Activated CD8-positive, alpha-beta memory T cell treated with anti-CD3 and anti-CD28 coated beads, Interleukin-2, amount 10 ng/mL, durations not matched to agents 7 days and 5 days (primary cell): ENCODE results near the gene FBXW7. TPM values are rescaled to one million over a fixed set of nuclear protein-coding genes. Genes with fewer than 3 reads are reported as not detected.
A peak's percentile ranks its signal among the peaks of the same experiment; 100 is the strongest.

Experiments used
- ATAC-seq: fragments of 150-1000 bp; cut with Tn5 transposase; one replicate; pipeline ENCODE4 v1.10.0; 2021; ENCODE audit warnings: moderate library complexity
- CTCF ChIA-PET: fragments of 350-600 bp; sonication (Branson Sonifier 250); formaldehyde crosslinking; loops from one replicate; lab custom pipeline; 2021; ENCODE audit warnings: antibody characterized with exemption; lab: Charles Lee
- DNase-seq: peaks from one replicate; pipeline ENCODE4 v3.0.0-alpha.2; 2020
- H3K27ac Mint-ChIP-seq: one replicate; pipeline ENCODE4 v1.8.0; 2021; ENCODE audit warnings: mild to moderate bottlenecking, mixed read lengths
- H3K27me3 Mint-ChIP-seq: one replicate; pipeline ENCODE4 v1.8.0; 2021; ENCODE audit warnings: mixed read lengths
- H3K36me3 Mint-ChIP-seq: one replicate; pipeline ENCODE4 v1.8.0; 2021; ENCODE audit warnings: mild to moderate bottlenecking, mixed read lengths
- H3K4me1 Mint-ChIP-seq: one replicate; pipeline ENCODE4 v1.8.0; 2021; ENCODE audit warnings: mixed read lengths
- H3K4me3 Mint-ChIP-seq: one replicate; pipeline ENCODE4 v1.8.0; 2021; ENCODE audit warnings: mild to moderate bottlenecking, moderate library complexity, mixed read lengths
- H3K9me3 Mint-ChIP-seq: one replicate; pipeline ENCODE4 v1.8.0; 2022; ENCODE audit warnings: low read depth, mixed read lengths
- total RNA-seq, 2 experiments: library from RNA; stranded (reverse); gene quantifications; one replicate each; pipeline ENCODE4 v1.2.3, GENCODE V29; 2021

Gene FBXW7
- total RNA-seq, 2 experiments from 2014 or later: 49.3 to 62.9 TPM

DNA sequence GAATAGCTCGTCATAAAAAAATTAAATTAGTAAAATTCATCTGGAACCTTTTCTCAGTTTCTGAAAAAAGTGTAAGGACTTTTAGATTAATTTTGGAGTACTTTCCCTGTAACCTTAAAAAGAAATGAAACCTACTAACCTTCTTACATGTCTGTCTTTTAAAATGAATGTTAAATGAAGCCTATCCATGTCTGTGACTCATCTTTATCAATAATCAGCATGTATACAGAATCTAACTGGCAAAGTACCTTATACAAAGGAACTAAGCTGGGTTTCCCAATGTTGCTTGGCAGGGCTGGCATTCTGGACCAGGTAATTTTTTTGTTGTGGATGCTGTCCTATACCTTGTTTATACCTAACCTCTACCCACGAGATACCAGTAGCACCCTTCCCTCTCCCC is 13.6 kb downstream of the FBXW7 start:
- Mint-ChIP-seq H3K27me3 (no peaks in the 10 kb centered on the region), H3K36me3 (peaks cover 37% of the 10 kb centered on the region), H3K27ac (no peak overlapping the region), H3K4me3 (no peak overlapping the region), H3K4me1 (peaks cover 52% of the 10 kb centered on the region), H3K9me3 (peaks cover 3% of the 10 kb centered on the region)
- ATAC-seq (no peak), DNase-seq (no peak)
- CTCF ChIA-PET: interaction anchor here (1.1 to 2.6 kb wide), 4 partner anchors 12 to 118 kb away, joined by 3 to 15 read pairs (median 8); partner anchors contain the start of gene FBXW7

- peaks cover 37% of the 10 kb centered on the region for H3K4me1 Mint-ChIP-seq
- no peak overlapping the region for H3K4me3 Mint-ChIP-seq
- peaks cover 38% of the 10 kb centered on the region for H3K36me3 Mint-ChIP-seq
- ATAC-seq (no peak), DNase-seq (no peak)
- CTCF ChIA-PET: interaction anchor here (0.5 to 1.1 kb wide), 4 partner anchors 13 to 404 kb away, joined by 3 to 4 read pairs (median 4); no protein-coding TSS in a partner anchor
- H3K9me3 Mint-ChIP-seq: peaks cover 3% of the 10 kb centered on the region
- no peaks in the 10 kb centered on the region for H3K27me3 Mint-ChIP-seq
- no peak overlapping the region for H3K27ac Mint-ChIP-seq
Measured at GRCh38 chr4:152516156-152516555, 19.7 kb downstream of the FBXW7 start.

DNA sequence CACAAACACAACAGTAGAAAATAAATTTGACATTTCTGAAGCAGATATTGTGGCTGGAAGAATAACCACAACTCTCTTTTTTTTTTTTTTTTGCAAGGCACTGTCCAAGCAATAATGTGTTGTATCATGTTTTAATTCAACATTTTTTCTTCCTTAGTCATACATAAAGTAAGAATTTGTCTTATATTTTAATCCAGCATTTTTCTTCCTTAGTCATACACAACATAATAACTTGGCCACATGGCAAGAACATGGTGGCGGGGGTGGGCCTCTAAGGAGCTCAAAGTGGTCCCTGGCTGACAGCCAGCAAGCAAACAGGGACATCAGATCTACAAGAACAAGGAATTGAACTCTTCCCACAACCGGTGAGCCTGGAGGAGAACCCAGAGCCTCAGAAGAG is 20.2 kb downstream of the FBXW7 start:
- no peak overlapping the region for H3K27ac Mint-ChIP-seq
- H3K27me3 Mint-ChIP-seq: no peaks in the 10 kb centered on the region
- CTCF ChIA-PET: interaction anchor here (0.5 to 1.1 kb wide), 4 partner anchors 13 to 403 kb away, joined by 3 to 4 read pairs (median 4); no protein-coding TSS in a partner anchor
- ATAC-seq (no peak), DNase-seq (no peak)
- peaks cover 3% of the 10 kb centered on the region for H3K9me3 Mint-ChIP-seq
- peaks cover 37% of the 10 kb centered on the region for H3K4me1 Mint-ChIP-seq
- peaks cover 33% of the 10 kb centered on the region for H3K36me3 Mint-ChIP-seq
- H3K4me3 Mint-ChIP-seq: no peak overlapping the region

DNA sequence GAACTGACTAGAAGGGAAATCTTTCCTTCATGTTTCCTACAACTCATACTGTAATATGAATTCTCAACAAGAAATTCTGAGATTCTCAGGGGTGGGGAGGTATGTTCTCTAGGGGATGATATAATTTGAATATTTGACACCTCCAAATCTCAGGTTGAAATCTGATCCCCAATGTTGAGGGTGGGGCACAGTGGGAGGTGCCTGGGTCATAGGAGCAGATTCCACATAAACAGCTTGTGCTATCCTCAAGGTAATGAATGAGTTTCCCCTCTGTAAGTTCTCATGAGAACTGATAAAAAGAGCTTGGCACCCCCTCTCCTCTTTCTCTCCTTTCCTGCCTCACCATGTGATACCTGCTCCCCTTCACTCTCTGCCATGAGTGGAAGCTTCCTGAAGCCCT is 21.5 kb downstream of the FBXW7 start:
- no peaks in the 10 kb centered on the region for H3K9me3 Mint-ChIP-seq
- no peaks in the 10 kb centered on the region for H3K27me3 Mint-ChIP-seq
- CTCF ChIA-PET: interaction anchor here (1.0 to 1.1 kb wide), 3 partner anchors 14 to 16 kb away, joined by 3 read pairs; no protein-coding TSS in a partner anchor
- no peak for DNase-seq
- no peak for ATAC-seq
- no peak overlapping the region for H3K27ac Mint-ChIP-seq
- no peak overlapping the region for H3K4me3 Mint-ChIP-seq
- peaks cover 45% of the 10 kb centered on the region for H3K4me1 Mint-ChIP-seq
- peaks cover 22% of the 10 kb centered on the region for H3K36me3 Mint-ChIP-seq

- Mint-ChIP-seq H3K4me3 (no peak overlapping the region), H3K9me3 (no peaks in the 10 kb centered on the region), H3K27ac (peak overlapping the region; percentile 46), H3K27me3 (no peaks in the 10 kb centered on the region), H3K36me3 (peaks cover 20% of the 10 kb centered on the region), H3K4me1 (peaks cover 52% of the 10 kb centered on the region)
- DNase-seq (no peak), ATAC-seq (no peak)
- CTCF ChIA-PET: no interaction called here
Measured at GRCh38 chr4:152513078-152513477, 22.8 kb downstream of the FBXW7 start.

GRCh38 chr4:152512483-152512882 is 23.4 kb downstream of the FBXW7 start:
- DNase-seq (no peak), ATAC-seq (no peak)
- Mint-ChIP-seq H3K4me3 (no peak overlapping the region), H3K27ac (no peak overlapping the region), H3K36me3 (peaks cover 22% of the 10 kb centered on the region), H3K9me3 (no peaks in the 10 kb centered on the region), H3K4me1 (peaks cover 52% of the 10 kb centered on the region), H3K27me3 (no peaks in the 10 kb centered on the region)
- CTCF ChIA-PET: no interaction called here

DNA sequence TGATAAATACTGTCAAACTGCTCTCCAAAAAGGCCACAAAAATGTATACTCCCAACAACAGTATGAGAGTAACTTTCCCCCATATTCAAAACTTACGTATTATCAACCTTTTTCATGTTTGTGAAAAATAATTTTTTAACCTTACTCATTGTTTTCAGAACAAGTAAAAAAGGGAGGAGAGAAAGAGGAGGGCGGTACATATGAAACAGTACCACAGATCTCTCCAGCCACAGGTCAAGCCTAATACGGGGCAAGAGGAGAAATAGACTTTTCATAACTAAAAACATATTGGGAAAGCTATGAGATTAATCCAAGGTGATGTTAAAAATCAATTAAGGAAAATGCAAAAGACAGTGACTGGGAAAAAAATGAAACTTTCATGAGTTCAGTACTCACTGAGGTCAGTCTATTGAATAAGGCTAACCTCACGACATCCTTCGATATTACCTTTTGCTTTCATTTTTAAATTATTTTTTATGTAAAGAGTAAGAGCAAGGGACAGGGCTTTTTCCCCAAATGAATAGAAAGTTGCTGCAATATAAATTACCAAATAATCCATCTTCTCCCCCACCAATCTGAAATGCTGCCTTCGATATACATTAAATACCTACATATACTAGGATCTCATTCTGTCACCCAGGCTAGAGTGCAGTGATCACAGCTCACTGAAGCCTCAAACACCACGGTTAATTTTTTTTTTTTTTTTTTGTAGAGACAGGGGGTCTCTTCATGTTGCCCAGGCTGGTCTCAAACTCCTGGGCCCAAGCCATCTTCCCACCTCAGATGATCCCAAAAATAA is 25.3 kb downstream of the FBXW7 start:
- Mint-ChIP-seq H3K36me3 (peaks cover 22% of the 10 kb centered on the region), H3K27me3 (no peaks in the 10 kb centered on the region), H3K9me3 (no peaks in the 10 kb centered on the region), H3K4me1 (peaks cover 48% of the 10 kb centered on the region), H3K4me3 (peak overlapping the region; percentile 82), H3K27ac (peak overlapping the region; percentile 86)
- ATAC-seq: peak; percentile 85
- CTCF ChIA-PET: interaction anchor here (1.0 to 2.5 kb wide), 4 partner anchors 9 to 129 kb away, joined by 3 to 15 read pairs (median 4); no protein-coding TSS in a partner anchor
- no peak for DNase-seq

GRCh38 chr4:152509595-152510225 is 26.2 kb downstream of the FBXW7 start:
- peak overlapping the region; percentile 86 for H3K27ac Mint-ChIP-seq
- peak overlapping the region; percentile 82 for H3K4me3 Mint-ChIP-seq
- no peak for ATAC-seq
- H3K36me3 Mint-ChIP-seq: peaks cover 18% of the 10 kb centered on the region
- no peaks in the 10 kb centered on the region for H3K27me3 Mint-ChIP-seq
- CTCF ChIA-PET: interaction anchor here (1.0 to 2.5 kb wide), 4 partner anchors 9 to 130 kb away, joined by 3 to 15 read pairs (median 4); no protein-coding TSS in a partner anchor
- no peak for DNase-seq
- H3K4me1 Mint-ChIP-seq: peaks cover 46% of the 10 kb centered on the region
- H3K9me3 Mint-ChIP-seq: no peaks in the 10 kb centered on the region

DNA sequence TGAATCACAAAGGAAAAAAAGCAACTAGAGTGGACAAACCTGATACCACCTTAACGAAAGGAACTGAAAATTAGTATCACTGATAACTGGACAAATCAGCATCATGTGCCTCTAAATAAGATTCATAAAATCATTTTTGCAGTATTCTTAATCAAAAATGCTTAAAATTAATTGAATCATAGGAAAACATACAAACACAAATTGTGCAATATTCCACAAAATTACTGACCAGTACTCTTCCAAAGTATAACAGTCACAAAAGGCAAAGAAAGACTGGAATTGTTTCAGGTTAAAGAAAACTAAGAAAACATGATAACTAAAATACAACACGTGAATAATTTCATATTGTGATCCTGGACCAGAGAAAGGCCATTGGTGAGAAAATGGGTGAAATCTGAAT is 27.1 kb downstream of the FBXW7 start:
- Mint-ChIP-seq H3K4me1 (peaks cover 41% of the 10 kb centered on the region), H3K9me3 (no peaks in the 10 kb centered on the region), H3K27me3 (no peaks in the 10 kb centered on the region), H3K4me3 (no peak overlapping the region), H3K36me3 (peaks cover 11% of the 10 kb centered on the region), H3K27ac (no peak overlapping the region)
- CTCF ChIA-PET: interaction anchor here (0.8 to 2.5 kb wide), 2 partner anchors 8 to 21 kb away, joined by 3 to 15 read pairs; no protein-coding TSS in a partner anchor
- ATAC-seq: no peak
- no peak for DNase-seq

DNA sequence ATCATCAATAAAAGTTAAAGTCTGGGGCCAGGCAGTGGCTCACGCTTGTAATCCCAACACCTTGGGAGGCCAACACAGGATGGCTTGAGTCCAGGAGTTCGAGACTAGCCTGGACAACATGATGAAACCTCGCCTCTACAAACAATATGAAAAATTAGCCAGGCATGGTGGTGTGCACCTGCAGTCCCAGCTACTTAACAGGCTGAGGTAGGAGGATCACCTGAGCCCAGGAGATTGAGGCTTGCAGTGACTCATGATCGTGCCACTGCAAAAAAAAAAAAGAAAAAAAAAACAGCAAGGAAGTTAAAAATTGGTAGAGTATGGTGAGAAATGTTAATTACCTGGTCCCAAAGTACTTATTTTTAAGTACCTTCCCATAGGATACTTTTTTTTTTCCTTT is 27.5 kb downstream of the FBXW7 start:
- Mint-ChIP-seq H3K27ac (no peak overlapping the region), H3K4me3 (no peak overlapping the region), H3K36me3 (peaks cover 11% of the 10 kb centered on the region), H3K4me1 (peaks cover 39% of the 10 kb centered on the region), H3K27me3 (no peaks in the 10 kb centered on the region), H3K9me3 (no peaks in the 10 kb centered on the region)
- DNase-seq (no peak), ATAC-seq (no peak)
- CTCF ChIA-PET: interaction anchor here (0.8 kb wide), 1 partner anchor 22 kb away, joined by 3 read pairs; no protein-coding TSS in a partner anchor

GRCh38 chr4:152503653-152504290 is 32.1 kb downstream of the FBXW7 start:
- Mint-ChIP-seq H3K27ac (no peak overlapping the region), H3K4me1 (peaks cover 22% of the 10 kb centered on the region), H3K9me3 (no peaks in the 10 kb centered on the region), H3K4me3 (no peak overlapping the region), H3K27me3 (no peaks in the 10 kb centered on the region), H3K36me3 (peaks cover 6% of the 10 kb centered on the region)
- CTCF ChIA-PET: interaction anchor here (0.9 to 11.7 kb wide), 9 partner anchors 12 to 275 kb away, joined by 3 to 150 read pairs (median 4); partner anchors contain the start of gene TIGD4
- ATAC-seq: no peak
- DNase-seq: no peak

- no peak overlapping the region for H3K4me3 Mint-ChIP-seq
- DNase-seq (no peak), ATAC-seq (peak; percentile 65)
- no peaks in the 10 kb centered on the region for H3K9me3 Mint-ChIP-seq
- H3K27ac Mint-ChIP-seq: peak overlapping the region; percentile 36
- peaks cover 3% of the 10 kb centered on the region for H3K36me3 Mint-ChIP-seq
- CTCF ChIA-PET: interaction anchor here (0.6 to 11.7 kb wide), 47 partner anchors 8 to 237 kb away, joined by 3 to 150 read pairs (median 4); partner anchors contain the start of genes FBXW7 and TMEM154
- peaks cover 24% of the 10 kb centered on the region for H3K4me1 Mint-ChIP-seq
- H3K27me3 Mint-ChIP-seq: no peaks in the 10 kb centered on the region
Measured at GRCh38 chr4:152501846-152502536, 33.9 kb downstream of the FBXW7 start.
